ENCODE data around the gene DSC3. TPM values are rescaled to one million over a fixed set of nuclear protein-coding genes. Genes with fewer than 3 reads are reported as not detected.

DSC3 gene
- total RNA-seq, 1 experiment from 2014 or later: not detected

- Histone ChIP-seq H3K27me3 (replicated peaks; ENCODE audit: insufficient read depth, low read depth, low read length, poor library complexity) (no peaks in the 10 kb centered on the region), H3K27ac (ENCODE audit: low read depth, low read length, poor library complexity, severe bottlenecking) (no peak overlapping the region), H3K36me3 (ENCODE audit: insufficient read depth, low read length, poor library complexity, severe bottlenecking) (no peaks in the 10 kb centered on the region), H3K4me1 (ENCODE audit: insufficient read depth, low read length, poor library complexity, severe bottlenecking) (no peaks in the 10 kb centered on the region), H3K4me3 (ENCODE audit: low read depth, low read length, poor library complexity, severe bottlenecking) (no peak overlapping the region), H3K9me3 (ENCODE audit: low read depth, low read length, poor library complexity, severe bottlenecking) (no peaks in the 10 kb centered on the region)
- intact Hi-C loops (cut with micrococcal nuclease; ENCODE audit: unreplicated experiment): no loop called here
- TF ChIP-seq CTCF (conservative IDR thresholded peaks at IDR 0.05; ENCODE audit: low read depth, low read length) (no peak), EZH2 (IDR thresholded peaks at IDR 0.05; ENCODE audit: borderline replicate concordance, low read depth, low read length, poor library complexity, severe bottlenecking) (no peak)
- CTCF ChIA-PET: no interaction called here
- POLR2A ChIA-PET (ENCODE audit: low non-redundant PET): no interaction called here
- no TSS peak for BruUV-seq (replicated peaks)
- no peak for DNase-seq (ENCODE audit: low spot score)
Measured at GRCh38 chr18:31050635-31051034, 8.1 kb upstream of the DSC3 start.

- no TSS peak for BruUV-seq (replicated peaks)
- intact Hi-C loops (cut with micrococcal nuclease; ENCODE audit: unreplicated experiment): no loop called here
Measured at GRCh38 chr18:31049189-31049588, 6.6 kb upstream of the DSC3 start.

DNA sequence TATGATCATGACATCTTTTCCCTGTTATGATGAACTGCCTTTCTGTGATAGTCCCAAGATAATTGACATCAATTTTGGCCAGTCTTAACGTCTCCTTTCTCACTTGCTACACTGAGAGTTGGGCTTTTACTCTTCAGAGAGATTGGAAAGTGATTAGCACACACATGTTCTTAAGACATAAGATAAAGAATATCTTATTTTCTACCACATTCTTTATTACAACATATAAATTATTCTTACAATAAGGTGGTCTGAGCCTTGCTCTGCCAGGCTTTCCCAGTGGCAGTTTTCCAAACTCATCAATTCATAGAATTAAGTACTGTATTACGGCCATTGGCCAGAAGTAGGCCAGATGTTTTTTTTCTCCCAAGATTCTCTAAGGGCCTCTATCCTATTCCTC lies 5.7 kb upstream of the DSC3 start:
- Histone ChIP-seq H3K36me3 (ENCODE audit: insufficient read depth, low read length, poor library complexity, severe bottlenecking) (no peaks in the 10 kb centered on the region), H3K27me3 (replicated peaks; ENCODE audit: insufficient read depth, low read depth, low read length, poor library complexity) (peaks cover 12% of the 10 kb centered on the region), H3K9me3 (ENCODE audit: low read depth, low read length, poor library complexity, severe bottlenecking) (no peaks in the 10 kb centered on the region), H3K27ac (ENCODE audit: low read depth, low read length, poor library complexity, severe bottlenecking) (no peak overlapping the region), H3K4me3 (ENCODE audit: low read depth, low read length, poor library complexity, severe bottlenecking) (no peak overlapping the region), H3K4me1 (ENCODE audit: insufficient read depth, low read length, poor library complexity, severe bottlenecking) (no peaks in the 10 kb centered on the region)
- TF ChIP-seq EZH2 (IDR thresholded peaks at IDR 0.05; ENCODE audit: borderline replicate concordance, low read depth, low read length, poor library complexity, severe bottlenecking) (no peak), CTCF (conservative IDR thresholded peaks at IDR 0.05; ENCODE audit: low read depth, low read length) (no peak)
- intact Hi-C loops (cut with micrococcal nuclease; ENCODE audit: unreplicated experiment): no loop called here
- no peak for DNase-seq (ENCODE audit: low spot score)
- BruUV-seq (replicated peaks): no TSS peak
- ChIA-PET POLR2A (ENCODE audit: low non-redundant PET) (no interaction called here), CTCF (no interaction called here)

More at GRCh38 chr18:31049189-31049588, 6.6 kb upstream of the DSC3 start:
- CTCF ChIA-PET: no interaction called here
- no peak for DNase-seq (ENCODE audit: low spot score)
- no peak overlapping the region for H3K27ac ChIP-seq (ENCODE audit: low read depth, low read length, poor library complexity, severe bottlenecking)
- peaks cover 2% of the 10 kb centered on the region for H3K27me3 ChIP-seq (replicated peaks; ENCODE audit: insufficient read depth, low read depth, low read length, poor library complexity)
- H3K9me3 ChIP-seq (ENCODE audit: low read depth, low read length, poor library complexity, severe bottlenecking): no peaks in the 10 kb centered on the region
- H3K4me3 ChIP-seq (ENCODE audit: low read depth, low read length, poor library complexity, severe bottlenecking): no peak overlapping the region
- TF ChIP-seq CTCF (conservative IDR thresholded peaks at IDR 0.05; ENCODE audit: low read depth, low read length): no peak
- no peak for TF ChIP-seq EZH2 (IDR thresholded peaks at IDR 0.05; ENCODE audit: borderline replicate concordance, low read depth, low read length, poor library complexity, severe bottlenecking)
- no peaks in the 10 kb centered on the region for H3K36me3 ChIP-seq (ENCODE audit: insufficient read depth, low read length, poor library complexity, severe bottlenecking)
- H3K4me1 ChIP-seq (ENCODE audit: insufficient read depth, low read length, poor library complexity, severe bottlenecking): no peaks in the 10 kb centered on the region
- POLR2A ChIA-PET (ENCODE audit: low non-redundant PET): no interaction called here

All from A673 (cell line).